HepG2 (cell line): ENCODE results near the gene VPREB3. TPM values are rescaled to one million over a fixed set of nuclear protein-coding genes. Genes with fewer than 3 reads are reported as not detected.

Source experiments
- ATAC-seq: fragments of 200-7000 bp; cut with Tn5 transposase; 3 replicates; pipeline ENCODE4 v1.9.1; 2020; ENCODE audit warnings: mild to moderate bottlenecking, moderate library complexity
- BruUV-seq: library from RNA; stranded (reverse); fragments of 400-500 nt; replicated peaks from 2 replicates; lab custom pipeline; 2021; lab: Mats Ljungman, UMichigan
- CTCF ChIA-PET: fragments of 300-600 bp; formaldehyde crosslinking; extraction: SDS; loops from one replicate; lab custom pipeline; 2021; ENCODE audit warnings: low total read pairs, inconsistent platforms, low intra/inter-chr PET ratio; lab: Yijun Ruan, JAX
- POLR2A ChIA-PET: fragments of 350-600 bp; sonication (Branson Sonifier 250); formaldehyde crosslinking; loops from one replicate; lab custom pipeline; 2020; ENCODE audit warnings: antibody characterized with exemption, inconsistent platforms; lab: Yijun Ruan, JAX
- DNase-seq: peaks from one replicate; pipeline ENCODE4 v3.0.0-alpha.2; 2015; ENCODE audit warnings: low spot score
- FAIRE-seq: peaks from 3 replicates; lab custom pipeline; 2011; peaks lifted over from hg19 to GRCh38; lab: Jason Lieb, UNC
- H2AFZ ChIP-seq: one replicate; pipeline ENCODE4 v1.6.1; 2011; ENCODE audit warnings: low read length, inconsistent platforms
- H3K27ac ChIP-seq: fragments of 300-600 bp; 3 replicates; pipeline ENCODE4 v1.8.0; 2011; ENCODE audit warnings: mixed run types, mild to moderate bottlenecking, mixed read lengths, low read length, inconsistent platforms; ENCODE audit not compliant: insufficient read depth; ENCODE audit errors: extremely low read length
- H3K27me3 ChIP-seq, 2 experiments: fragments of 200-600 bp in 1 of 2; 2 replicates in 1 of 2; 3 replicates in 1 of 2; pipeline versions ENCODE4 v1.6.0 to v1.8.0; 2011; ENCODE audit warnings: low read length in 2 of 2, mild to moderate bottlenecking in 2 of 2, moderate library complexity in 2 of 2, inconsistent platforms in 1 of 2; ENCODE audit not compliant: insufficient read depth in 2 of 2, control insufficient read depth in 1 of 2
- H3K36me3 ChIP-seq, 2 experiments: fragments of 200-600 bp in 1 of 2; replicated peaks in 1 of 2; 2 replicates in 1 of 2; 3 replicates in 1 of 2; pipeline versions ENCODE4 v1.5.1 to v1.8.0; 2011; ENCODE audit warnings: low read length in 2 of 2, inconsistent platforms in 1 of 2; ENCODE audit not compliant: insufficient read depth in 2 of 2, control insufficient read depth in 1 of 2
- H3K4me1 ChIP-seq: 2 replicates; pipeline ENCODE4 v1.5.1; 2012; ENCODE audit warnings: low read length, inconsistent platforms; ENCODE audit not compliant: insufficient read depth
- H3K4me2 ChIP-seq: 2 replicates; pipeline ENCODE4 v1.6.0; 2011; ENCODE audit warnings: low read depth, low read length, inconsistent platforms
- H3K4me3 ChIP-seq, 3 experiments: fragments of 200-600 bp in 1 of 3; sonication (generic), shearing (Covaris generic) in 1 of 3; replicated peaks in 1 of 3; 2 replicates each; pipeline ENCODE4 v1.5.1; 2011 to 2016; ENCODE audit warnings: low read length in 3 of 3, inconsistent platforms in 2 of 3, low read depth in 2 of 3, mild to moderate bottlenecking in 2 of 3, control low read depth in 1 of 3, mixed read lengths in 1 of 3; ENCODE audit not compliant: insufficient read depth in 1 of 3
- H3K79me2 ChIP-seq: one replicate; pipeline ENCODE4 v1.6.1; 2011; ENCODE audit warnings: low read length, inconsistent platforms; ENCODE audit not compliant: insufficient read depth
- H3K9ac ChIP-seq: 2 replicates; pipeline ENCODE4 v1.6.0; 2011; ENCODE audit warnings: mild to moderate bottlenecking, low read depth, low read length, inconsistent platforms; ENCODE audit not compliant: insufficient read depth
- H3K9me3 ChIP-seq: 2 replicates; pipeline ENCODE4 v1.5.1; 2012; ENCODE audit warnings: mild to moderate bottlenecking, low read length
- H4K20me1 ChIP-seq: 2 replicates; pipeline ENCODE4 v1.6.0; 2011; ENCODE audit warnings: inconsistent platforms, mild to moderate bottlenecking, low read length, moderate library complexity; ENCODE audit not compliant: insufficient read depth
- AGO2 ChIP-seq: fragments of 200-400 bp; formaldehyde crosslinking; optimal IDR thresholded peaks from 2 replicates; pipeline ENCODE3; 2017; ENCODE audit warnings: mild to moderate bottlenecking, low read depth, low read length, moderate library complexity
- EED ChIP-seq: sonication (generic); formaldehyde crosslinking; IDR thresholded peaks from 2 replicates; pipeline ENCODE4 v1.5.0; 2020; ENCODE audit warnings: mild to moderate bottlenecking, missing genetic modification reagents
- ERF ChIP-seq: IDR thresholded peaks from 2 replicates; pipeline ENCODE4 v1.6.1; 2018; ENCODE audit warnings: missing biosample characterization, missing genetic modification reagents
- HNRNPL ChIP-seq: fragments of 200-400 bp; formaldehyde crosslinking; IDR thresholded peaks from 2 replicates; pipeline ENCODE4 v1.6.1; 2017; ENCODE audit warnings: mild to moderate bottlenecking, low read depth, low read length
- ISX ChIP-seq: sonication (generic); formaldehyde crosslinking; conservative IDR thresholded peaks from 2 replicates; pipeline ENCODE4 v1.5.0; 2020; ENCODE audit warnings: missing genetic modification reagents
- MED13 ChIP-seq: sonication (generic); formaldehyde crosslinking; IDR thresholded peaks from 2 replicates; pipeline ENCODE4 v1.5.0; 2020; ENCODE audit warnings: missing genetic modification reagents
- TP53 ChIP-seq: sonication (generic); formaldehyde crosslinking; conservative IDR thresholded peaks from 2 replicates; pipeline ENCODE4 v1.4.0; 2020; ENCODE audit warnings: missing genetic modification reagents
- ZC3H13 ChIP-seq: sonication (generic); formaldehyde crosslinking; IDR thresholded peaks from 2 replicates; pipeline ENCODE4 v1.8.1; 2023; ENCODE audit warnings: mild to moderate bottlenecking, missing genetic modification reagents, moderate library complexity
- ZNF629 ChIP-seq: sonication (generic); formaldehyde crosslinking; conservative IDR thresholded peaks from 2 replicates; pipeline ENCODE4 v1.5.0; 2020; ENCODE audit warnings: missing genetic modification reagents
- WGBS: methylation state at CpG from one replicate; pipeline ENCODE4 v1.1.6; 2017; ENCODE audit warnings: low lambda C conversion rate; 5-methylcytosine and 5-hydroxymethylcytosine counted together
- in situ Hi-C: cut with HindIII; loops from 2 replicates; pipeline ENCODE4 v1.10.0; 2017; ENCODE audit warnings: low pct_unique_long_range_greater_than_20kb; ENCODE audit not compliant: extremely low pct_ligation_motif_present
- intact Hi-C: fragments of 100-400 bp; cut with micrococcal nuclease; formaldehyde crosslinking; loops from one replicate; pipeline ENCODE4 v1.10.0; 2022; ENCODE audit not compliant: unreplicated experiment
- polyA plus RNA-seq, 8 experiments: library from polyadenylated mRNA; depleted of rRNA in 3 of 8; stranded (reverse) in 7 of 8; unstranded in 1 of 8; fragments of >200 nt; fragmentation: Illumina TruSeq in 4 of 8; extraction: Trizol in 4 of 8; gene quantifications; 2 replicates each; pipeline versions ENCODE4 v1.2.1 to v1.2.3, GENCODE V29; 2011 to 2016; ENCODE audit warnings: low read depth in 4 of 8, missing spikeins in 1 of 8, mixed read lengths in 1 of 8; ENCODE audit not compliant: insufficient read depth in 1 of 8
- total RNA-seq, 5 experiments: library from RNA; depleted of rRNA; stranded (reverse); fragments of >200 nt; fragmentation: Illumina TruSeq; extraction: Trizol; gene quantifications; 2 replicates each; pipeline ENCODE4 v1.2.3, GENCODE V29; 2016; ENCODE audit warnings: low read depth in 1 of 5

VPREB3 gene
- total and polyA plus RNA-seq, 2 of the 13 experiments (the other 11 are each of a cell fraction or from before 2014, with no cell fraction given), result 0.22 TPM; not detected in 1

DNA sequence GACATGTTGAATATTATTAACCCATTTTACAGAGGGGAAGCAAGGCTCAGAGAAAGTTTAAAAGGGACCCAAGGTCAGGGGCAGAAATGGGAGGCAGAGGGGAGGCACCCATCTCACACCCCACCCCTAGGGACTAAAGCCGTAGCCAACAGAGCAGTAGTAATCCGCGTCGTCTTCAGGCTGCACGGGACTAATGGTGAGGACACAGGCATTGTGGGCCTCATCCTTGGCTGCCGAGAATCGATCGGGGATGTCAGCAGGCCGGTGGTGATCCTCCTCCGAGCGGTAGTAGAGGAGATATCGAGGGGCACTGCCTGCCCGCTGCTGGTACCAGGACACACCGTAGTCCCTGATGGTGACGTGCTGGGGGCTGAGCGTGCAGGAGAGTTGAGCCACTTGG lies 1.5 kb downstream of the VPREB3 start:
- WGBS, result 90% methylated on average over 16 of the region's 16 CpGs

DNA sequence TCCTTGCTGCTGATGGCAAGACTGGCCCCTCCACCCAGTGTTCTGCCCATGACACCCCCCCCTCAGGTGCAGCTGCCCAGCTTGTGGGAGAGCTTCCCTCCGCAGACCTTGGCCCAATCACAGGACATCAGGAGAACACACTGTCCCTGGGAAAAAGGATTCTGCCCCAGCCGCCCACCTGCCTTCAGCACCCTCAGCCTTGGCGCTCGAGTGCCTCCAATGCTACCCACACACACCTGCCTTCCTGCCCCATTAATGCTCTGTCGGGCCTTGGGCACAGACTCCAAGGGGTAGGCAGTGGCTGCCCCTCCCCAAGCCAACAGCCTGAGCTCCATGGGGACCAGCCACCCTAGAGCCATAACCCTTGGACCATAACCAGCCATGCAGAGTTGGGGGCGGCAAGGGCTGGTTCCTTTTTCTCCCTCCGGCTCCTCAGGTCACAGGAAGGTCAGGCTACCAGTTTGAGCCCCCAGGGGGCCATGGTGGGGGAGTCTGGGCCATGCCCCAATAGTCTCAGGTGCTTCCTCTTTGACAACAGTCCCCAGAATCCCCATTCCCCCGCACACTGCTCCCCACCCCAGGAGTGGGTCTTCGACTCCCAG lies 2.0 kb downstream of the VPREB3 start:
- no peak for ATAC-seq
- H3K9me3 ChIP-seq, result no peaks in the 10 kb centered on the region
- 93% methylated on average over 6 of the region's 9 CpGs for WGBS
- intact Hi-C loops (no loop called here), in situ Hi-C loops (no loop called here)
- no peak for FAIRE-seq
- no peak overlapping the region for H3K4me3 ChIP-seq
- TF ChIP-seq HNRNPL (0 out of 2 replicates have a peak, but pooled peaks have one; percentile 20), AGO2 (peak; percentile 26), ZC3H13 (peak; percentile 63; the same call in 1 of the 2 replicates), TP53 (CRISPR knock-in tag) (no peak), MED13 (no peak), EED (no peak), ERF (no peak)
- POLR2A ChIA-PET, result interaction anchor here (1.5 to 4.9 kb wide), 2 partner anchors 13 to 35 kb away, joined by 6 to 52 read pairs; partner anchors contain the start of genes C22orf15 and CHCHD10
- H3K36me3 ChIP-seq, result no peaks in the 10 kb centered on the region
- H3K9ac ChIP-seq, result no peak overlapping the region
- H3K27ac ChIP-seq, result no peak overlapping the region
- peak overlapping the region; percentile 87; the same call in 1 of the 2 replicates for H3K4me2 ChIP-seq
- peaks cover 23% of the 10 kb centered on the region for H3K4me1 ChIP-seq
- CTCF ChIA-PET, result no interaction called here
- H3K79me2 ChIP-seq, result peaks cover 7% of the 10 kb centered on the region
- H2AFZ ChIP-seq, result no peak overlapping the region
- no TSS peak for BruUV-seq
- H4K20me1 ChIP-seq, result no peaks in the 10 kb centered on the region
- DNase-seq, result no peak
- H3K27me3 ChIP-seq, result no peaks in the 10 kb centered on the region; a peak in 1 of 5 replicates

More for the DNA sequence above, 1.5 kb downstream of the VPREB3 start:
- CTCF ChIA-PET, result no interaction called here
- no peak overlapping the region for H3K27ac ChIP-seq
- DNase-seq (no peak), ATAC-seq (no peak)
- intact Hi-C loops, result no loop called here
- BruUV-seq, result no TSS peak
- H2AFZ ChIP-seq, result no peak overlapping the region
- no peak overlapping the region for H3K9ac ChIP-seq
- TF ChIP-seq ZNF629, result peak; percentile 31; the same call in 1 of the 2 replicates
- no peak for TF ChIP-seq ISX
- TF ChIP-seq, all 625 proteins: peak for 1
- Histone ChIP-seq H4K20me1 (no peaks in the 10 kb centered on the region), H3K4me3 (no peak overlapping the region), H3K4me2 (no peak overlapping the region), H3K79me2 (peaks cover 7% of the 10 kb centered on the region), H3K36me3 (no peaks in the 10 kb centered on the region), H3K4me1 (peaks cover 23% of the 10 kb centered on the region), H3K27me3 (no peaks in the 10 kb centered on the region; a peak in 1 of 5 replicates), H3K9me3 (no peaks in the 10 kb centered on the region)
- no peak for FAIRE-seq
- in situ Hi-C loops, result no loop called here
- POLR2A ChIA-PET, result interaction anchor here (4.9 kb wide), 1 partner anchor 12 kb away, joined by 52 read pairs; the partner anchor contains the start of genes C22orf15 and CHCHD10
